H9 (cell line): ENCODE data around the gene SLC17A3. TPM values are rescaled to one million over a fixed set of nuclear protein-coding genes. Genes with fewer than 3 reads are reported as not detected.

Source experiments
- DNase-seq: peaks from one replicate; pipeline ENCODE4 v3.0.0-alpha.2; 2017
- H2AFZ ChIP-seq: one replicate; pipeline ENCODE4 v1.6.1; 2013; ENCODE audit warnings: mild to moderate bottlenecking, low read length, control low read depth, moderate library complexity
- H2AK5ac ChIP-seq: 2 replicates; pipeline ENCODE4 v1.6.1; 2013; ENCODE audit warnings: low read length, control low read depth, mixed read lengths; ENCODE audit not compliant: insufficient read length
- H2BK120ac ChIP-seq: one replicate; pipeline ENCODE4 v1.6.1; 2013; ENCODE audit warnings: low read depth, mild to moderate bottlenecking, low read length, control low read depth, inconsistent platforms; ENCODE audit not compliant: poor library complexity, severe bottlenecking
- H2BK12ac ChIP-seq: 2 replicates; pipeline ENCODE4 v1.6.1; 2013; ENCODE audit warnings: low read length, control low read depth, mixed read lengths, low read depth; ENCODE audit not compliant: insufficient read length
- H2BK15ac ChIP-seq: 2 replicates; pipeline ENCODE4 v1.6.1; 2013; ENCODE audit warnings: low read depth, low read length, control low read depth
- H2BK20ac ChIP-seq: one replicate; pipeline ENCODE4 v1.6.1; 2013; ENCODE audit warnings: low read depth, mild to moderate bottlenecking, low read length, control low read depth, inconsistent platforms; ENCODE audit not compliant: poor library complexity, severe bottlenecking
- H2BK5ac ChIP-seq: 2 replicates; pipeline ENCODE4 v1.6.1; 2013; ENCODE audit warnings: low read length, control low read depth, mixed read lengths; ENCODE audit not compliant: insufficient read length
- H3K14ac ChIP-seq: 2 replicates; pipeline ENCODE4 v1.6.1; 2013; ENCODE audit warnings: low read length, control low read depth; ENCODE audit not compliant: insufficient read depth
- H3K18ac ChIP-seq: 2 replicates; pipeline ENCODE4 v1.6.1; 2013; ENCODE audit warnings: low read depth, mild to moderate bottlenecking, mixed read lengths, low read length, control low read depth; ENCODE audit not compliant: insufficient read length
- H3K23ac ChIP-seq: 2 replicates; pipeline ENCODE4 v1.6.1; 2013; ENCODE audit warnings: low read length, control low read depth, mixed read lengths, low read depth; ENCODE audit not compliant: insufficient read length
- H3K23me2 ChIP-seq: 2 replicates; pipeline ENCODE4 v1.6.1; 2013; ENCODE audit warnings: low read depth, mild to moderate bottlenecking, mixed read lengths, low read length, control low read depth; ENCODE audit not compliant: insufficient read length, poor library complexity, severe bottlenecking
- H3K27ac ChIP-seq: 2 replicates; pipeline ENCODE4 v1.5.1; 2013; ENCODE audit warnings: low read length, control low read depth, mixed read lengths, low read depth; ENCODE audit not compliant: insufficient read length
- H3K27me3 ChIP-seq: 2 replicates; pipeline ENCODE4 v1.6.1; 2013; ENCODE audit warnings: low read length, control low read depth, inconsistent platforms; ENCODE audit not compliant: insufficient read depth
- H3K4ac ChIP-seq: 2 replicates; pipeline ENCODE4 v1.6.1; 2013; ENCODE audit warnings: low read depth, mild to moderate bottlenecking, control low read depth, inconsistent platforms, low read length, moderate library complexity
- H3K4me1 ChIP-seq: 2 replicates; pipeline ENCODE4 v1.6.1; 2013; ENCODE audit warnings: low read length, control low read depth, inconsistent platforms; ENCODE audit not compliant: insufficient read depth
- H3K4me2 ChIP-seq: 2 replicates; pipeline ENCODE4 v1.6.1; 2013; ENCODE audit warnings: low read length, control low read depth, mixed read lengths; ENCODE audit not compliant: insufficient read length, insufficient read depth
- H3K56ac ChIP-seq: 2 replicates; pipeline ENCODE4 v1.6.1; 2013; ENCODE audit warnings: low read depth, mild to moderate bottlenecking, mixed read lengths, low read length, control low read depth; ENCODE audit not compliant: insufficient read length
- H3K79me1 ChIP-seq: 2 replicates; pipeline ENCODE4 v1.6.1; 2013; ENCODE audit warnings: low read depth, mild to moderate bottlenecking, moderate library complexity, low read length, control low read depth, inconsistent platforms; ENCODE audit not compliant: insufficient read depth, poor library complexity, severe bottlenecking
- H3K79me2 ChIP-seq: 2 replicates; pipeline ENCODE4 v1.6.1; 2013; ENCODE audit warnings: low read length, control low read depth, inconsistent platforms; ENCODE audit not compliant: insufficient read depth
- H3K9ac ChIP-seq: 2 replicates; pipeline ENCODE4 v1.6.1; 2013; ENCODE audit warnings: low read length, control low read depth, mixed read lengths; ENCODE audit not compliant: insufficient read length; ENCODE audit errors: extremely low read depth
- H3K9me3 ChIP-seq: one replicate; pipeline ENCODE4 v1.6.1; 2013; ENCODE audit warnings: low read depth, low read length, inconsistent platforms; ENCODE audit not compliant: control insufficient read depth
- H3T11ph ChIP-seq: one replicate; pipeline ENCODE4 v1.6.1; 2013; ENCODE audit warnings: mild to moderate bottlenecking, low read length, control low read depth, inconsistent platforms
- H4K20me1 ChIP-seq: one replicate; pipeline ENCODE4 v1.6.1; 2013; ENCODE audit not compliant: control insufficient read depth, insufficient read length, insufficient read depth
- H4K5ac ChIP-seq: 2 replicates; pipeline ENCODE4 v1.6.1; 2013; ENCODE audit warnings: low read depth, mild to moderate bottlenecking, mixed read lengths, low read length, control low read depth; ENCODE audit not compliant: insufficient read length
- H4K8ac ChIP-seq: replicated peaks from 2 replicates; pipeline ENCODE4 v1.6.1; 2013; ENCODE audit warnings: low read length, control low read depth, mixed read lengths, low read depth; ENCODE audit not compliant: insufficient read length
- H4K91ac ChIP-seq: 2 replicates; pipeline ENCODE4 v1.6.1; 2013; ENCODE audit warnings: low read depth, mild to moderate bottlenecking, moderate library complexity, mixed read lengths, low read length, control low read depth; ENCODE audit not compliant: insufficient read length
- H3K27ac Mint-ChIP-seq, 3 experiments: 2 replicates in 2 of 3; 3 replicates in 1 of 3; pipeline ENCODE4 v1.8.0; 2020 to 2021; ENCODE audit warnings: mixed read lengths in 3 of 3, mild to moderate bottlenecking in 1 of 3, moderate library complexity in 1 of 3
- H3K27me3 Mint-ChIP-seq: 2 replicates; pipeline ENCODE4 v1.8.0; 2021; ENCODE audit warnings: low read depth, mild to moderate bottlenecking, moderate library complexity, mixed read lengths
- H3K36me3 Mint-ChIP-seq, 3 experiments: 2 replicates in 2 of 3; 3 replicates in 1 of 3; pipeline ENCODE4 v1.8.0; 2020 to 2021; ENCODE audit warnings: low read depth in 3 of 3, mixed read lengths in 3 of 3; ENCODE audit not compliant: insufficient read depth in 1 of 3
- H3K4me1 Mint-ChIP-seq, 2 experiments: 2 replicates each; pipeline ENCODE4 v1.8.0; 2020; ENCODE audit warnings: mixed read lengths in 2 of 2
- H3K4me3 Mint-ChIP-seq, 2 experiments: 2 replicates in 1 of 2; 3 replicates in 1 of 2; pipeline ENCODE4 v1.8.0; 2020 to 2021; ENCODE audit warnings: mild to moderate bottlenecking in 2 of 2, mixed read lengths in 2 of 2, moderate library complexity in 1 of 2
- H3K9me3 Mint-ChIP-seq, 2 experiments: 2 replicates in 1 of 2; 3 replicates in 1 of 2; pipeline ENCODE4 v1.8.0; 2020; ENCODE audit warnings: mild to moderate bottlenecking in 2 of 2, mixed read lengths in 2 of 2, moderate library complexity in 1 of 2
- WGBS: extraction: QIAGEN DNeasy Blood & Tissue Kit; methylation state at CpG from one replicate; pipeline ENCODE4 v1.1.7; 2013; ENCODE audit warnings: missing lambda C conversion rate, low lambda C conversion rate, mixed read lengths; ENCODE audit not compliant: insufficient read length; ENCODE audit errors: extremely low coverage; 5-methylcytosine and 5-hydroxymethylcytosine counted together
- total RNA-seq: library from RNA; stranded (reverse); gene quantifications from 2 replicates; pipeline ENCODE4 v1.2.1, GENCODE V29; 2021
- TF ChIP-seq, protein P1 (sequence below): fragments of 200-600 bp; sonication (generic); conservative IDR thresholded peaks from 3 replicates; pipeline ENCODE4 v1.8.0; 2021; ENCODE audit warnings: antibody characterized with exemption, mild to moderate bottlenecking

SLC17A3 gene
- total RNA-seq, 1 experiment from 2014 or later, result not detected

- no peak overlapping the region for H3T11ph ChIP-seq
- DNase-seq, result no peak
- H3K79me2 ChIP-seq, result no peaks in the 10 kb centered on the region
- no peak overlapping the region for H3K9ac ChIP-seq
- H3K27me3 Mint-ChIP-seq, result no peaks in the 10 kb centered on the region; the same call in 1 of the 2 replicates
- no peaks in the 10 kb centered on the region for H3K4me1 Mint-ChIP-seq
- no CpG with 5 or more reads among the region's 1 CpG for WGBS
- H3K4me2 ChIP-seq, result no peak overlapping the region
- H4K8ac ChIP-seq, result no peak overlapping the region
- no peaks in the 10 kb centered on the region for H3K4me1 ChIP-seq
- H4K20me1 ChIP-seq, result no peaks in the 10 kb centered on the region
- H4K5ac ChIP-seq, result no peak overlapping the region
- H3K27ac ChIP-seq, result no peak overlapping the region
- H2AFZ ChIP-seq, result no peak overlapping the region
- H2BK20ac ChIP-seq, result no peak overlapping the region
- H3K9me3 ChIP-seq, result no peaks in the 10 kb centered on the region
- H3K18ac ChIP-seq, result no peak overlapping the region
- TF ChIP-seq, protein P1, sequence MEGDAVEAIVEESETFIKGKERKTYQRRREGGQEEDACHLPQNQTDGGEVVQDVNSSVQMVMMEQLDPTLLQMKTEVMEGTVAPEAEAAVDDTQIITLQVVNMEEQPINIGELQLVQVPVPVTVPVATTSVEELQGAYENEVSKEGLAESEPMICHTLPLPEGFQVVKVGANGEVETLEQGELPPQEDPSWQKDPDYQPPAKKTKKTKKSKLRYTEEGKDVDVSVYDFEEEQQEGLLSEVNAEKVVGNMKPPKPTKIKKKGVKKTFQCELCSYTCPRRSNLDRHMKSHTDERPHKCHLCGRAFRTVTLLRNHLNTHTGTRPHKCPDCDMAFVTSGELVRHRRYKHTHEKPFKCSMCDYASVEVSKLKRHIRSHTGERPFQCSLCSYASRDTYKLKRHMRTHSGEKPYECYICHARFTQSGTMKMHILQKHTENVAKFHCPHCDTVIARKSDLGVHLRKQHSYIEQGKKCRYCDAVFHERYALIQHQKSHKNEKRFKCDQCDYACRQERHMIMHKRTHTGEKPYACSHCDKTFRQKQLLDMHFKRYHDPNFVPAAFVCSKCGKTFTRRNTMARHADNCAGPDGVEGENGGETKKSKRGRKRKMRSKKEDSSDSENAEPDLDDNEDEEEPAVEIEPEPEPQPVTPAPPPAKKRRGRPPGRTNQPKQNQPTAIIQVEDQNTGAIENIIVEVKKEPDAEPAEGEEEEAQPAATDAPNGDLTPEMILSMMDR, result no peak
- no peak overlapping the region for H4K91ac ChIP-seq
- no peak overlapping the region for H2AK5ac ChIP-seq
- H3K27ac Mint-ChIP-seq, result no peak overlapping the region
- no peaks in the 10 kb centered on the region for H3K79me1 ChIP-seq
- H2BK12ac ChIP-seq, result no peak overlapping the region
- H3K23ac ChIP-seq, result no peak overlapping the region
- H3K27me3 ChIP-seq, result no peaks in the 10 kb centered on the region
- H3K4me3 Mint-ChIP-seq, result no peak overlapping the region
- no peak overlapping the region for H2BK15ac ChIP-seq
- no peak overlapping the region for H3K4ac ChIP-seq
- 0 out of 5 replicates have a peak, but pooled peaks cover 0 to 2% of the 10 kb centered on the region in 2 experiments for H3K9me3 Mint-ChIP-seq
- no peak overlapping the region for H3K56ac ChIP-seq
- no peaks in the 10 kb centered on the region for H3K23me2 ChIP-seq
- H3K14ac ChIP-seq, result no peak overlapping the region
- H2BK5ac ChIP-seq, result no peak overlapping the region
- no peaks in the 10 kb centered on the region for H3K36me3 Mint-ChIP-seq
- H2BK120ac ChIP-seq, result no peak overlapping the region
These were observed 44.7 kb downstream of the SLC17A3 start for GRCh38 chr6:25829375-25829774.
